GM12891 (cell line): Measurements from ENCODE around the gene FANCE. TPM values are rescaled to one million over a fixed set of nuclear protein-coding genes. Genes with fewer than 3 reads are reported as not detected.

ENCODE experiments used
- DNase-seq: peaks from one replicate; pipeline ENCODE4 v3.0.0; 2011; ENCODE audit warnings: low spot score; ENCODE audit not compliant: insufficient read length
- FAIRE-seq: peaks from 2 replicates; lab custom pipeline; 2011; peaks lifted over from hg19 to GRCh38; lab: Jason Lieb, UNC
- PAX5 ChIP-seq: IDR thresholded peaks from 2 replicates; pipeline ENCODE4 v1.6.1; 2011; ENCODE audit warnings: low read length, moderate library complexity, mild to moderate bottlenecking; ENCODE audit not compliant: insufficient read depth, severe bottlenecking
- POLR2A ChIP-seq: IDR thresholded peaks from 2 replicates; pipeline ENCODE4 v1.6.1; 2011; ENCODE audit warnings: low read depth, low read length, control low read depth
- POLR2AphosphoS5 ChIP-seq: IDR thresholded peaks from 2 replicates; pipeline ENCODE4 v1.6.1; 2011; ENCODE audit warnings: low read depth, low read length, control low read depth
- POU2F2 ChIP-seq: IDR thresholded peaks from 2 replicates; pipeline ENCODE4 v1.6.1; 2011; ENCODE audit warnings: low read depth, mild to moderate bottlenecking, control low read depth, low read length, moderate library complexity
- SPI1 ChIP-seq: IDR thresholded peaks from 2 replicates; pipeline ENCODE4 v1.6.1; 2011; ENCODE audit warnings: low read depth, low read length, control low read depth
- TAF1 ChIP-seq: IDR thresholded peaks from 2 replicates; pipeline ENCODE4 v1.6.1; 2011; ENCODE audit warnings: low read depth, low read length, control low read depth
- polyA plus RNA-seq: library from polyadenylated mRNA; unstranded; fragments of >200 nt; gene quantifications from one replicate; pipeline ENCODE4 v1.2.1, GENCODE V29; 2012; ENCODE audit warnings: low read depth, missing spikeins, inconsistent platforms; ENCODE audit not compliant: missing spikeins

The FANCE gene
- polyA plus RNA-seq, result 3.6 TPM

DNA sequence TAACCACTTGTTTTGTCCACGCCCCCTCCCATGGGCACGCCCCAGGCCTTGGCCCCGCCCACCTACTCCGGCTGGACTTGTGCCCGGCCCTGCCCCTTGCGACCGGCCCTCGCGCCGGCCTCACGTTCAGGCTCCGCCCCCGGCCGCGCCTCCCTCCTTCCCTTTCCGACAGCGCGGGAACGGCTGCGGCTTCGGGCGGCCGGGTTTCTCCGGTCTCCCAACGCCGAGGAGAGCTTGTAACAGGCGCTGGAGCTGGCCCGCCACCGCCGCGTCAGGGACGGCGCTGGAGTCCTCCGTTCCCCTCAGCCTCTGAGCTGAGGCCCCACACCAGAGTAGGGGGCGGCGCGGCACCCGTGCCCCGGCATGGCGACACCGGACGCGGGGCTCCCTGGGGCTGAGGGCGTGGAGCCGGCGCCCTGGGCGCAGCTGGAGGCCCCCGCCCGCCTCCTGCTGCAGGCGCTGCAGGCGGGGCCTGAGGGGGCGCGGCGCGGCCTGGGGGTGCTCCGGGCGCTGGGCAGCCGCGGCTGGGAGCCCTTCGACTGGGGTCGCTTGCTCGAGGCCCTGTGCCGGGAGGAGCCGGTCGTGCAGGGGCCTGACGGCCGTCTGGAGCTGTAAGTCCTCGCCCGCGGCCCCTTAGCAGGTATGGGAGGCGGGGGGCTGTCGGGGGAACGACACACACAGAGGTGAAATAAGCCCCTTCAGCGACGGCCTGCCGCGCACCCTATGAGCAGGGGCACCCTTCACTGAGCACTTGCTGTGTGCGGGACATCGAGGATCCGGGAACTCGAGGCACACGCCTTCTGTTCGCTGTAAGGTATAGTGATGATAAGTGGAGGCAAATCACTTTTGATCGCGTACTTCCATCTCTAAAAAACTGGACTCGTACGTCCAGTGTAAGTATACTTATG lies at the start of gene FANCE:
FANCE (plus strand) TSS at position 156 of the 908 bp plus-strand sequence; CDS start at position 364, 208 bp downstream.
- DNase-seq (peak; percentile 90), FAIRE-seq (peak; percentile 96)
- no peak for TF ChIP-seq TAF1
- no peak for TF ChIP-seq PAX5
- TF ChIP-seq POU2F2, result no peak
- TF ChIP-seq POLR2A, result no peak
- no peak for TF ChIP-seq POLR2AphosphoS5
- no peak for TF ChIP-seq SPI1

GRCh38 chr6:35402856-35403191 lies 49.3 kb upstream of the FANCE start:
- DNase-seq, result no peak
- no peak for FAIRE-seq
- no peak for TF ChIP-seq POLR2A
- TF ChIP-seq SPI1, result no peak
- no peak for TF ChIP-seq PAX5
- no peak for TF ChIP-seq POLR2AphosphoS5
- TF ChIP-seq POU2F2, result no peak
- no peak for TF ChIP-seq TAF1

- no peak for DNase-seq
- TF ChIP-seq POLR2A (no peak), TAF1 (no peak), SPI1 (no peak), POU2F2 (no peak)
- FAIRE-seq, result no peak
Measured at GRCh38 chr6:35403544-35404442, 48.3 kb upstream of the FANCE start.

DNA sequence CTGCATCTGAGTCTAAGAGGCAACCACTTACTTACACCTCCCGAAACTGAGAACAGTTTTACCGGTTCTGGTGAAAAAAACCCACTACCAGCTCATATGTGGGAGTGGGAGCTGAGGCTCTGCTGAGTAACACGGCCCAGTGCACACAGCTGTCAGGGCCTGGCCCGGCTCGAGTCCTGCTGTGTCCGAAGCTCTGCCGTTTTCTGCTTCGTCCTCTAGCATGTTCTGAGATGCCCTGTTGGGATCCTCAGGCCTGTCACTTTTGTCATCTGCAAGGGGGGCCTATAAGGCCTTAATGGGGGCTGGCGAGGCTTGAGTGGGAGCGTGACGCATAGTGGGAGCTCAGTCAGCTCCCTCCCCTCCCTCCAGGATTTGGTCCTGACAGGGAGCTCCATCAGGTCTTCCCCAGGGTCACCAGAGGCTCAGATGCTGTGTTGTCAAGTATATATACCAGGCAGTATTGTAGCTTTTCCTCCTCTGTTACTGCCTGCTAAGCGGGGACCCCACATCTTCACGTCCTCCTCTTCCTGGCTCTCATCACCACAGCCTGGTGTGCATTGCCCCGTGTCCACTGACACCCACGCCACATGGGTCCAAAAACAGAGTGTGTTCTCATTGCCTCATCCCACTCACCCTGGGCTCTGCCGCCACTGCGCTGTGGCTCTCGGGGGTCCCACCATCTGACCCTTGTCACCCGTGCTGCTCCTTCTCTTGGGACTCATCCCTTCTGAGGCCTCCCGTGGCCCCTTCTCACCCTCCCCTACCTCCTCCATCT lies 45.2 kb upstream of the FANCE start:
- DNase-seq, result no peak
- TF ChIP-seq SPI1, result no peak
- no peak for TF ChIP-seq PAX5
- TF ChIP-seq POU2F2, result no peak
- TF ChIP-seq POLR2AphosphoS5, result no peak
- TF ChIP-seq POLR2A, result no peak
- no peak for TF ChIP-seq TAF1
- FAIRE-seq, result no peak

GRCh38 chr6:35409245-35409644 lies 42.9 kb upstream of the FANCE start:
- no peak for TF ChIP-seq TAF1
- no peak for TF ChIP-seq PAX5
- TF ChIP-seq SPI1, result no peak
- no peak for TF ChIP-seq POLR2AphosphoS5
- no peak for TF ChIP-seq POLR2A
- no peak for TF ChIP-seq POU2F2
- no peak for FAIRE-seq
- no peak for DNase-seq

DNA sequence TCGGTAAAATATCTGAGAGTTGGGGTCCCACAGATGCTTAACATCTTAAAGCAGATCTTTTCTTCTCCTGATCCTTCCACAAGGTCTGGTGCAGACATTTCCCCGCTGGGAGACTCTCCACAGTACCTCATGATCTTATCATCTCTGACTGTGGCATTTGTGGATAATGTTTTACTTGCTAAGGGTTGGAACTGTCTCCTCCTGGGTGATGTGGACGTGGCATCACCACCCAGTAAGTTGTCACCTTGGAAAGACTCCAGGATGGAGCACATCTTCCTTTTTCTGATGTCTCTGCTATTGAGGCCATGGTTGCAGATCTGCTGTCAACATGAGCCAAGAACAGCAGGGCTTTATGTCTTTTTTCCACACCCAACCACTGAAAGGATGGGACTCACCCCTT lies 42.0 kb upstream of the FANCE start:
- TF ChIP-seq PAX5 (no peak), POU2F2 (no peak), TAF1 (no peak), POLR2AphosphoS5 (no peak), SPI1 (no peak), POLR2A (no peak)
- FAIRE-seq, result no peak

DNA sequence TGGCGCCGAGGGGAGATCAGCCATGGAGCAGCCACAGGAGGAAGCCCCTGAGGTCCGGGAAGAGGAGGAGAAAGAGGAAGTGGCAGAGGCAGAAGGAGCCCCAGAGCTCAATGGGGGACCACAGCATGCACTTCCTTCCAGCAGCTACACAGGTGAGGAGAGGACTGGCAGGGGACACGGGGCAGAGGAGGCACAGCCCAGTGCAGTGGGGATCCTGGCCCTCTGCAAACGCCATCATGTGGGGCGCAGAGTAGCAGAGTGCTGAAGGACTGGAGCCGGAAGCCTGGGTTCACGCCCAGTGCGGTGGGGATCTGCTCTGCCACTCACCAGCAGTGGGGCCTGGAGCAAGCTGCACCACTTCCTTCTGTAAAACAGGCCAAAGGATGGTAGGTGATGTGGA lies 41.1 kb upstream of the FANCE start:
- TF ChIP-seq SPI1, result peak; percentile 88
- no peak for TF ChIP-seq POLR2AphosphoS5
- DNase-seq, result no peak
- no peak for FAIRE-seq

More for the DNA sequence above, 42.0 kb upstream of the FANCE start:
- DNase-seq, result no peak

DNA sequence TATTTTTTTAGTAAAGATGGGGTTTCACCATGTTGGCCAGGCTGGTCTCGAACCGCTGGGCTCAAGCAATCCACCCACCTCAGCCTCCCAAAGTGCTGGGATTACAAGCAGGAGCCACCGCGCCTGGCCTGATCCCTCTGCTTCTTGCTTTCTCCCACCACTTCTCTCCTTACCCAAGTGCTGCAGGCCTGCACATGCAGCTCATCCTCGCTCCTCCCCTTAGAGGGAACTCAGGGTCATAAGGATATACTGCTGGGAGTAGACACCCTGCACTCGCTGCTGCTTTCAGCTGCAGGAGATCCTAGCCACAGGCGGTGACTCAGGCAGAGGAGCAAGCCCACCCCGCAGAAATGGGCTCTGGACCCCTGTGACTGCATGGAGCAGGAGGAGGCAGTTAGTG lies 40.0 kb upstream of the FANCE start:
- TF ChIP-seq PAX5 (no peak), POU2F2 (no peak), SPI1 (no peak), POLR2AphosphoS5 (no peak), POLR2A (no peak), TAF1 (no peak)
- no peak for FAIRE-seq
- no peak for DNase-seq

GRCh38 chr6:35413911-35414310 lies 38.2 kb upstream of the FANCE start:
- FAIRE-seq, result no peak
- no peak for DNase-seq
- TF ChIP-seq POLR2AphosphoS5, result no peak
- no peak for TF ChIP-seq SPI1
- TF ChIP-seq TAF1, result no peak
- TF ChIP-seq POLR2A, result no peak
- TF ChIP-seq PAX5, result no peak
- no peak for TF ChIP-seq POU2F2
